ENCODE measurements around the gene ENAH. TPM values are rescaled to one million over a fixed set of nuclear protein-coding genes. Genes with fewer than 3 reads are reported as not detected.

ENAH gene
- total RNA-seq, 2 experiments from 2014 or later: not detected

DNA sequence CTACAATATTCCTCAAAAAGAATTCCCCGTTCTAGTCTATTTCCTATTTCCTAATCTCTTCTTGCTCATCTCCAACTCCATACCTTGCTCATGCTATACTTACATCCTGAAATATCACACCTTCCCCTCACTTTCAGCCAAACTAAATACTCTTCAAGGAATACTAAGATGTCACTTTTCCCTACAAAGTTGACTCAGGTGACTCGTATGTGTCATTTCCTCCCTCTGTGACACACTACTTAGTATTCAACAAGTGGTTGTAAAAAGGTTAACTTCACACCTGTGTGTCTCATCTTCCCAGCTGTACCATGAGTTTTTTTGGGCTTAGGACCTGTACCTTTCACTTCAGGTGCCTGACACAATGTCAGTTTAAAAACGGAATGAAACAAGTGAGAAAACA is 143.2 kb downstream of the ENAH start:
- POLR2A ChIA-PET: no interaction called here
- peaks cover 17% of the 10 kb centered on the region for H3K27me3 Mint-ChIP-seq

DNA sequence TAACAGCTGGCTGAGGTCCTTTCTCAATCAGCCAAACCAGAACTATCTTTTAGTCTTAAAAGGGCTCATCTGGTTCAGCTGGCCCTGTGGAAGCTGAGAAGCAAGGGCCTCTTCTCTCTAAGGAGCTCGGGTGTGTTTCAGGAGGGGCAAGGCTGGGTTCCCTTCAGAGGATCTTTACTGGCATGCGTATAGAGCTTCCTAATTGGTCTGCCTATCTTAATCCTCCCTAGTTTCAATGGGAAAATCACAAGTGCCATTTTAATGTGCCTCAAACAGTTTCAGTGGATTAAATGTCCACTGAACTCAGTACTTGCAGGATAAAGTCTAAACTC is 143.6 kb downstream of the ENAH start:
- Mint-ChIP-seq H3K36me3 (ENCODE audit: low read depth) (no peaks in the 10 kb centered on the region), H3K27ac (no peak overlapping the region), H3K27me3 (peaks cover 17% of the 10 kb centered on the region), H3K4me3 (no peak overlapping the region), H3K4me1 (no peaks in the 10 kb centered on the region), H3K9me3 (no peaks in the 10 kb centered on the region)
- no peak for DNase-seq
- POLR2A ChIA-PET: no interaction called here
- CTCF ChIA-PET: no interaction called here

More for the DNA sequence above, 143.2 kb downstream of the ENAH start:
- no peaks in the 10 kb centered on the region for H3K4me1 Mint-ChIP-seq
- DNase-seq: no peak
- CTCF ChIA-PET: no interaction called here
- no peak overlapping the region for H3K4me3 Mint-ChIP-seq
- H3K9me3 Mint-ChIP-seq: no peaks in the 10 kb centered on the region
- H3K27ac Mint-ChIP-seq: no peak overlapping the region
- no peaks in the 10 kb centered on the region for H3K36me3 Mint-ChIP-seq (ENCODE audit: low read depth)

DNA sequence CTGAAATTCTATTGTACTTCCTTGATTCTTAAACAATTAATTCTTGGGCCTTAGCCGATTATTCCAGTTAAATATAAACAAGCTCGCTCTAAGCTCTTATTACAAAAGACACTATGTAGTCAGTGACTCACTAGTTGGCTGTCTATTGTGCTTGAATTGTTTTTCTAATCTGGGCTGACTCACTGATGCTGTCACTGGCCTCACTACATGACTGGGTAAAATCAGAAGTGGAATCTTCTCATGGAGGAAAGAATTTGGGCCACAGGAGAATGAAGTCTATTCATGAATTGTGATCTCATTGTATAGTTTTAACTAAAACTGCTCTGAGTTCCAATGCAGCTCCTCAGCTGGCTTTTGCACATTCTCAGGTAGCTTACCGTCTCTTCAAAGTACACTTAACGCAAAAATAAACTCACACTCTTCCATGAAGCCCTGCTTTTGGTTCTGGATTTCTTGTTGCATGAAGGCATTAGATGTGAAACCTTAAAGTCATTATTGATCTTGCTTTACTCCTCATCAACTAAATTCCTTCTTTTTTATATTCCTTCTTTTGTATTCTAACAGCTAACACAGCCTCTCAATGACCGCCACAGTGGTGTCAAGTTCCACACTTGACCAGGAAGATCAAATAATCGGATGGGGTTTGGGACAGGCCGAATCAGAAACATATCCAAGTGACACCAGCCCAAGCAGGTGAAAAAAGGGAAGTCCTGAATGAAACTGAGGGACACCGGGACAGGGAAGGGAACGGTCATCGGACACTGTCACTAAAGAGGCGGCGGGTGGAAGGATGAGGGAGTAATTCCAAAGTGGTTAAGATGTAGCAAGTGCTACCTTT is 144.2 kb downstream of the ENAH start:
- H3K27me3 Mint-ChIP-seq: peaks cover 17% of the 10 kb centered on the region
- no peaks in the 10 kb centered on the region for H3K9me3 Mint-ChIP-seq
- ChIA-PET CTCF (no interaction called here), POLR2A (no interaction called here)
- no peak overlapping the region for H3K4me3 Mint-ChIP-seq
- no peaks in the 10 kb centered on the region for H3K4me1 Mint-ChIP-seq
- no peaks in the 10 kb centered on the region for H3K36me3 Mint-ChIP-seq (ENCODE audit: low read depth)
- H3K27ac Mint-ChIP-seq: no peak overlapping the region
- DNase-seq: no peak

DNA sequence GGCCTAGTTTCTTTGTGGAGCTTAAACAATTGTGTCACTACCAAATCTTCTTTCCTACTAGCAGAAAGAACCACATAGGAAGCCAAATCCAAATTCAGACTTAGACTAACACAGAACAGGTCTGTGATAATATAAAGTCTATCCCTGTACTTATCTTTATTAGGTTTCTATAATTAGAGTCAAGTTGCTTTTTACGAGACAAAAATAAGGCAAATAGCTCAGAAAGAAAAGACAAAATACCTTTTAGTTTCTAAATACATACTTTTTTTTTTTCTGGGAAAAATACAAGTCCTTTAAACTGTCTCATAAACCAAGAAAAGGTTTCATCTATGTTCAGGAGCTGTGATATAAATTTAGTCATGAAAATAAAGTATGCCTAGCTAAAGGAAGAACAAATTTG is 146.2 kb downstream of the ENAH start:
- ChIA-PET POLR2A (no interaction called here), CTCF (interaction anchor here (1.5 kb wide), 1 partner anchor 32 kb away, joined by 3 read pairs; no protein-coding TSS in a partner anchor)
- Mint-ChIP-seq H3K36me3 (ENCODE audit: low read depth) (no peaks in the 10 kb centered on the region), H3K4me1 (no peaks in the 10 kb centered on the region), H3K27ac (no peak overlapping the region), H3K27me3 (peaks cover 6% of the 10 kb centered on the region), H3K4me3 (no peak overlapping the region), H3K9me3 (no peaks in the 10 kb centered on the region)
- DNase-seq: no peak

DNA sequence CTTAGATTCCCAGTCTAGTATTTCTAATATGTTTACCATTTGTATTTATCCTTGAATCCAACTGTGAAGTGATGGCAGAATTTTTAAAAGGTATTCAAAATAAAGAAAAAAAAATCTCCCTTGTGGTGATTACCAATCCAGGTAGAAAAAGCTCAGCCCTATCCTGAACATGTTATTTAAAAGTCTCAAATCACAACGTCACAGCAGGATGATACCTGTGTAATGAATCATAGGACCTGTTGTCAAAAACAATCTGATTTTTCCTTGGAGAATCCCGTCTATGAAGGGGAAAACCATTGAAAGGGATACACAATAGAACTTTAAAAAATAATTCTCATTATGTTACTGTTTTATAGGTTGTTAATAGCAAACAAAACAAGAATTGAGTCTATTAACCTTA is 148.1 kb downstream of the ENAH start:
- CTCF ChIA-PET: interaction anchor here (1.5 kb wide), 1 partner anchor 30 kb away, joined by 3 read pairs; no protein-coding TSS in a partner anchor
- H3K27ac Mint-ChIP-seq: no peak overlapping the region

DNA sequence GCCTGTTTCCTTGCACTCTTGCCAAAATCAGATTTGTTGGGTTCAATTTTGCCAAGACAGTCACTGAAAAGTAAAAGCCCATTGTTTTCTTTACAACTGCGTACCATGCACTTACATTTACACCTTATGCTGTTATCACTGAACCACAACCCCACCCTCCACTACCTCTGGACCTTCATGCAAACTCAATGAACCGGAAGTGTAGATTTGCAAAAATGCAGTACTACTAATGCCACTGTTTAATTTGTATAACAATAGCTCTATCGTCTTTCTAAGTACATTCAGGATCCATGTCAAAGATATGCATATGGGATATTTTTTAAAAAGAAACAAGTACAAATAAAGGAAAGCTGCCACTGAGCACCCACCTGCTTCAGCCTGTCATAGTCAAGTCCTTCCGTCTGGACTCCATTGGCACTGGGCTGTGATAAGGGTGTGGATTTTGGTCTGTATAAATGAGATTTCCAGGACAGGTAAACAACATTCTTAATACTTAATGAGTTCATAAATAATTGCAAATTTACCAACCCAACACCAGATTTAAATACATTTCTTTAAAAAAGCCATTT is 152.2 kb downstream of the ENAH start:
- peaks cover 26% of the 10 kb centered on the region for H3K27me3 Mint-ChIP-seq
- ChIA-PET CTCF (no interaction called here), POLR2A (no interaction called here)
- no peaks in the 10 kb centered on the region for H3K36me3 Mint-ChIP-seq (ENCODE audit: low read depth)
- DNase-seq: no peak
- H3K27ac Mint-ChIP-seq: no peak overlapping the region
- H3K4me1 Mint-ChIP-seq: no peaks in the 10 kb centered on the region
- no peaks in the 10 kb centered on the region for H3K9me3 Mint-ChIP-seq
- H3K4me3 Mint-ChIP-seq: no peak overlapping the region

More for the DNA sequence above, 148.1 kb downstream of the ENAH start:
- DNase-seq: no peak
- H3K4me3 Mint-ChIP-seq: no peak overlapping the region
- H3K36me3 Mint-ChIP-seq (ENCODE audit: low read depth): no peaks in the 10 kb centered on the region
- POLR2A ChIA-PET: no interaction called here
- H3K9me3 Mint-ChIP-seq: no peaks in the 10 kb centered on the region
- no peaks in the 10 kb centered on the region for H3K4me1 Mint-ChIP-seq
- H3K27me3 Mint-ChIP-seq: peaks cover 9% of the 10 kb centered on the region

DNA sequence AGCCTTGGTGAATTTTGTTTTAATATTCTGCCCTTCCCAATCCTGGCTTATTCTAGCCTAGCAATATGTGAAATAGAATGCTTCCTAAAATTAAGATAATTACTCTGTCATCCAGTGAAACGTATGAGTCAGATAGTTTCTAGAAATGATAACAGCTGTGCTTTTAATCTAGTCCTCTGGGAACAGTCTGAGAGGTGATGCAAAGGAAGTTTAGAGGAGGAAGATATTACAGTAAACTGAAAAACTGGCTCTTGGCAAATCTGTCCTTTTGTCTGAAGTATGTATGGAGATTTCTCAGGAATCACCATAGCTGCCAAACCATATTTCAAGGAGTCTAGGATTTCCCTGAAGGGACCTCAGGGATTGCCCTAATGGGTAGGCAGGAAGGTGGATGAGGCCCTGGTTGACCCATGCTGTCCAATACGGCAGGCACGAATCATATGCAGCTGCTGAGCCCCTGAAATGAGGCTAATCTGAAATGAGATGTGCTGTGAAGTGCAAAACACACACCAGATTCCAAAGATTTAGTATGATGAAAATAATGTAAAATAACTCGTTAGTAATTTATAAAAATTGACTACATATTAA is 154.3 kb downstream of the ENAH start:
- CTCF ChIA-PET: interaction anchor here (0.5 to 1.2 kb wide), 2 partner anchors 18 to 583 kb away, joined by 4 read pairs; no protein-coding TSS in a partner anchor
- peaks cover 28% of the 10 kb centered on the region for H3K27me3 Mint-ChIP-seq
- H3K36me3 Mint-ChIP-seq (ENCODE audit: low read depth): no peaks in the 10 kb centered on the region
- no peak overlapping the region for H3K27ac Mint-ChIP-seq
- no peaks in the 10 kb centered on the region for H3K4me1 Mint-ChIP-seq
- POLR2A ChIA-PET: no interaction called here
- no peaks in the 10 kb centered on the region for H3K9me3 Mint-ChIP-seq
- H3K4me3 Mint-ChIP-seq: no peak overlapping the region
- no peak for DNase-seq

DNA sequence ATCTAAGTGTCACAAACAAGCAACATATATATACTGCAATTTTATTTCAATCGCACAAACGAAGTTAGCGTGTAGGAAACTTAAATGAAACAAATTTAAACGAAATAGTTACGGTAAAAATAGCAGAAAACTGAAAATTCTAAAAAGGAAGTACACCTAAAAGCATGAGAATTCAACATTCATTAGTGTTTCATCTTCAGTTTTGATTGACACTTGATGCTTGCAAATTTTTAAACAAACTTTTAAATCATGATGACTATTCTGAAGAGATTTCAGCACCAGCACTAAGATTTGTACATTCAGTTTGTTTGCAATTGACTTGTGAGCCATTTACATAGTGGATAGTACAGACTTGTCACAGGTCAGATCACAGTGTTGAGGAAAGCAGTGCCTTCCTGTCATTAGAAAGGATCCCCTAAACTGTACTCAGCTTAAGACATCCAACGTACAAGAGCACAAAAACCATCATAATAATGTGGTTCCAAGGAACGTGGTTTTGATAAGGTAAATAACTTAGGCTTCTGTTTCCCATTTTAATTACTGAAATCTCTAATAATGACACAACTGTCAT is 158.0 kb downstream of the ENAH start:
- no peak overlapping the region for H3K27ac Mint-ChIP-seq
- no peaks in the 10 kb centered on the region for H3K4me1 Mint-ChIP-seq
- CTCF ChIA-PET: no interaction called here
- peaks cover 36% of the 10 kb centered on the region for H3K27me3 Mint-ChIP-seq
- H3K4me3 Mint-ChIP-seq: no peak overlapping the region
- no peaks in the 10 kb centered on the region for H3K9me3 Mint-ChIP-seq
- POLR2A ChIA-PET: no interaction called here
- no peak for DNase-seq
- no peaks in the 10 kb centered on the region for H3K36me3 Mint-ChIP-seq (ENCODE audit: low read depth)

DNA sequence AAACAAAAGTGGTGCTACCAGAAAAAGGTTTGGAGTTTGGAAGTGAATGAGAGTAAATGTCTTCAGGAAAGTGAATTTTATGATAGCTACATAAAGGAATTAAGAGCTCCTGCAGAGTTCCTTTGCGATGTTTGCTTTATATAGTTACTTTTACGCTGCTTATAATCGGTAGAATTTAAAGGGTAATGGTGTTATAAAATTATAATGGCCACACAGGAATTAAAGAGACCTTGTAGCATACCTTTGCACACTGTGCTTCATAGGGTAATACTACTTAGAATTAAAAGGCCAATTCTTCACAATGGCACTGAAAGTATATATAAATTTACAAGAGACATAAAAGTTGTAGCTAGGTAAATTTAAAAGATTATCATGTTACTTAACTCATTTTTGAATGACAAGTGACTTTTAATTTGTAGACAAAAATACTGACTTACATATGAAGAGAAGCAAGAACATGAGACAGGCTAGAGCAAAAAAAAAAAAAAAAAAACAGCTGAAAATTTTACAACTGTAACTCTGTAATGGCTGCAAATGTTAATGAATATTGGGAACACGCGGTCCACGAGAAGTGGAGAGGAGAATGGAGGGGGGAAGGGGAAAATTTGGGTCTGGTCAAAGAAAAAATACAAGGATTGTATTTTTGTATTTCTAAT is 159.2 kb downstream of the ENAH start:
- H3K27me3 Mint-ChIP-seq: peaks cover 30% of the 10 kb centered on the region
- DNase-seq: no peak
- POLR2A ChIA-PET: interaction anchor here (0.7 kb wide), 1 partner anchor 85 kb away, joined by 3 read pairs; no protein-coding TSS in a partner anchor
- no peaks in the 10 kb centered on the region for H3K36me3 Mint-ChIP-seq (ENCODE audit: low read depth)
- no peak overlapping the region for H3K4me3 Mint-ChIP-seq
- no peak overlapping the region for H3K27ac Mint-ChIP-seq
- CTCF ChIA-PET: interaction anchor here (1.0 to 1.9 kb wide), 3 partner anchors 12 to 494 kb away, joined by 3 to 7 read pairs (median 4); no protein-coding TSS in a partner anchor
- H3K4me1 Mint-ChIP-seq: no peaks in the 10 kb centered on the region
- no peaks in the 10 kb centered on the region for H3K9me3 Mint-ChIP-seq

DNA sequence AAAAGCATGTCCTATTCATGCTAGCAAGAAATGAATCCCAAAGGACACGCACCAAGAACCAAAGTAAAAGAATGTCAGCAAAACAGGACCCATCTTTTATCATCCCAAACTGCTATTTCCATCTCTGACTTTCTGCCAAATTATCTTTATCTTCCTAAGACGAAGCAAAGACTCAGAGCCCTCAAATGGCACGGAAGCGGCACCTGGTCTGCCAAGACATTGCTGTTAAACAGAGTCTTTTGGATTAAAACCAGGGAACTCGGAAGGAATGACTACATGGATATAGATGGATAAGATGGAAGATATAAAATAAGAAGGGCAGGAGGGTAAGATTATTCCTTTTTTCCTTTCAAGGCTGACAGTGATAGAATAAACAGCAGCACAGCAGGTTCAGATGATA is 164.2 kb downstream of the ENAH start:
- Mint-ChIP-seq H3K4me1 (no peaks in the 10 kb centered on the region), H3K27ac (no peak overlapping the region), H3K27me3 (peaks cover 19% of the 10 kb centered on the region), H3K9me3 (no peaks in the 10 kb centered on the region), H3K4me3 (no peak overlapping the region), H3K36me3 (ENCODE audit: low read depth) (no peaks in the 10 kb centered on the region)
- no peak for DNase-seq
- CTCF ChIA-PET: interaction anchor here (0.6 kb wide), 1 partner anchor 13 kb away, joined by 3 read pairs; no protein-coding TSS in a partner anchor
- POLR2A ChIA-PET: no interaction called here

DNA sequence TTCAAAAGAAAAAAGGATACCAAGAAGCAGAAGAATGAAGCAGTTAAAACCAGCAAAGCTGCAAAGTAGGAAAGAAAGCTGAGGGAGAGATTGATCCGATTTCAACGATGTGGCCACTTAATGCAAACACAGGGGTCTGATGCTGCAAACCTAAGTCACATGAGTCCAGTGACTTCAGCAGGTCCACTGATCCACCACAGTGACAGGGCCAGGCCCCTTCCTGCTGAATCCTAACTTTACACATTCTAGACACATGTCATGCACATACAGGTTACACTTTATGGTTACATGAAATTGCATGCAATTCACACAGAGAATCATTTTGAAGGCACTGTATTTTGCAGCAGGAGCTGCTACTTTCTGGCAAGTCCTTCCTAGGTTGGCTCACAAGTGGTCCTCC is 166.1 kb downstream of the ENAH start:
- Mint-ChIP-seq H3K9me3 (no peaks in the 10 kb centered on the region), H3K4me3 (no peak overlapping the region), H3K4me1 (no peaks in the 10 kb centered on the region), H3K27me3 (peaks cover 13% of the 10 kb centered on the region), H3K27ac (no peak overlapping the region), H3K36me3 (ENCODE audit: low read depth) (no peaks in the 10 kb centered on the region)
- POLR2A ChIA-PET: interaction anchor here (1.3 kb wide), 1 partner anchor 513 kb away, joined by 3 read pairs; the partner anchor contains the start of gene SDE2
- no peak for DNase-seq
- CTCF ChIA-PET: interaction anchor here (0.6 to 4.7 kb wide), 2 partner anchors 12 to 1138 kb away, joined by 3 to 13 read pairs; no protein-coding TSS in a partner anchor

DNA sequence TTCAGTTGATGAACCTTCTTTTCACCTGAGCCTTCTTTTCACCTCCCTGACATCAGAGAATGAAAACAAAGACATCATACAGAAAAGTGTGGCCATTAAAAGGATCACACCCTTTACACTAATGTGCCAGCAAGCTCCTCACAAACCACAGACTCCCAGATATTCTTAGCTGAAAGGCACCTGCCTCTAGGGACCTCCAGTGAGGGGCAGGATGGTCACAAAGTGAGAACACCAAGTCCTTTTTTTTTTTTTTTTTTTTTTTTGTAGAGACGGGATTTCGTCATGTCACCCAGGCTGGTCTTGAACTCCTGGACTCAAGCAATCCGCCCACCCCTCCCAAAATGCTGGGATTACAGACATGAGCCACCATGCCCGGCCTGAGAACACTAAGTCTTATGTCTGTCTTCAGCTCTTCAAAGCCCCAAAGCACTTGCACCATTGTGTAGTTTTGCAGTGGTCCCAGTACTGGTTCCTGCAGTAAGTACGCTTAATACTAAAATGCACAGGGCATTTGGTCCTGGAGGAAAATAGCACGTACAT is 166.9 kb downstream of the ENAH start:
- no peaks in the 10 kb centered on the region for H3K9me3 Mint-ChIP-seq
- peaks cover 15% of the 10 kb centered on the region for H3K27me3 Mint-ChIP-seq
- no peak for DNase-seq
- H3K4me3 Mint-ChIP-seq: no peak overlapping the region
- H3K36me3 Mint-ChIP-seq (ENCODE audit: low read depth): no peaks in the 10 kb centered on the region
- no peak overlapping the region for H3K27ac Mint-ChIP-seq
- H3K4me1 Mint-ChIP-seq: no peaks in the 10 kb centered on the region
- ChIA-PET CTCF (interaction anchor here (1.0 to 4.7 kb wide), 2 partner anchors 9 to 11 kb away, joined by 3 to 13 read pairs; no protein-coding TSS in a partner anchor), POLR2A (interaction anchor here (2.2 kb wide), 1 partner anchor 18 kb away, joined by 7 read pairs; no protein-coding TSS in a partner anchor)
